GM12873 (cell line): ENCODE measurements around the gene GIN1.

ENCODE experiments used
- CTCF ChIP-seq: IDR thresholded peaks from 2 replicates; pipeline ENCODE4 v1.5.1; 2012; ENCODE audit warnings: low read depth, mild to moderate bottlenecking, moderate library complexity, low read length, control low read depth; ENCODE audit not compliant: insufficient read depth; ENCODE audit errors: missing control alignments

GIN1 gene

GRCh38 chr5:103110403-103110802, 9.5 kb downstream of the GIN1 start:
- no peak for TF ChIP-seq CTCF

- TF ChIP-seq CTCF: no peak
These were observed 10.7 kb downstream of the GIN1 start for GRCh38 chr5:103109277-103109676.

GRCh38 chr5:103108086-103108485, 11.9 kb downstream of the GIN1 start:
- TF ChIP-seq CTCF: no peak

- no peak for TF ChIP-seq CTCF
These were observed 17.7 kb downstream of the GIN1 start for GRCh38 chr5:103102234-103102633.

GRCh38 chr5:103101079-103101750, 18.7 kb downstream of the GIN1 start:
- TF ChIP-seq CTCF: no peak

- no peak for TF ChIP-seq CTCF
These were observed 20.9 kb downstream of the GIN1 start for GRCh38 chr5:103098993-103099392.

- TF ChIP-seq CTCF: no peak
These were observed 25.2 kb downstream of the GIN1 start for GRCh38 chr5:103094737-103095136.
